Gastrocnemius medialis (tissue), 4 donors: ENCODE data around the gene SLCO3A1.

ENCODE experiments used
- POLR2A ChIP-seq, 2 donors: fragments of 450-650 bp; IDR thresholded peaks; one replicate each; pipeline ENCODE4 v1.6.1; 2017; ENCODE audit warnings: antibody characterized with exemption in 2 of 2, mild to moderate bottlenecking in 2 of 2, moderate library complexity in 2 of 2
- TF ChIP-seq, protein P1 (sequence below), 5 experiments: fragments of 450-650 bp in 3 of 5; fragments of 200-600 bp in 2 of 5; sonication (generic) in 2 of 5; IDR thresholded peaks in 4 of 5; conservative IDR thresholded peaks in 1 of 5; 1 replicate in 4 of 5; 2 replicates in 1 of 5; pipeline ENCODE4 v1.5.1; 2016 to 2019; ENCODE audit warnings: antibody characterized with exemption in 5 of 5, mild to moderate bottlenecking in 3 of 5, moderate library complexity in 3 of 5

DNA sequence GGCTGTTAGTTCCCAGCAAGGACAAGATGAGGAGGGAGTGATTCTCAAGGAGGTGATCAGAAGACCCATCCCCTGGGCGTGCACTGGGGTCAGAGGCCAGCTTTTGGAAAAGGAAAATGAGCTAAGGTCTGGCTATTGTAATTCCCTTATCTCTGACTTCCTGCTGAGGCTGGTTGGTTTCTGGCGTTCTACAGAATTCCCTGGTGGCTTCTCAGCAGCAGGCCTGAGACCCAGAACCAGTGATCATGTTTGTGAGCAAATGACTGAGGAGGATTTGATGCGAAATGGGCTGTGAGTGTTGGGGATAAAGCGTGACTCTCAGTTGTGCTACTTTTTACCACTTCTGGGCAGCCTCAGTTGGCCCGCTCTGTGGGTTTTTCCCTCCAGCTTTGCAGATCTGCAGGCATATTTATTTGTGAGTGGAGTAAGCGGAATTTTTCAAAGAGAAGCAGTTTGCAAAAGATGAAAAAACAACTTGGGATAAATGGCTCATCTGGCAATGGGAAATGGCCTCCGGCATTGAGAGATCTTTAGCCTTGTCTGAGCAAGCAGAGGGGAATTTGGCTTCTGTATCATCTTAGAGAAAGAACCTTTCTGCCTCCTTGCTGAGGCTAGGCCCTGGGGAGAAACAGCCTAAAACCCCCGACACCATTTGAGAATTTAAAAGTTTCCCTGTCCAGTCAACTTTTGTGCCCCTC is 102.7 kb downstream of the SLCO3A1 start:
- TF ChIP-seq, protein P1, sequence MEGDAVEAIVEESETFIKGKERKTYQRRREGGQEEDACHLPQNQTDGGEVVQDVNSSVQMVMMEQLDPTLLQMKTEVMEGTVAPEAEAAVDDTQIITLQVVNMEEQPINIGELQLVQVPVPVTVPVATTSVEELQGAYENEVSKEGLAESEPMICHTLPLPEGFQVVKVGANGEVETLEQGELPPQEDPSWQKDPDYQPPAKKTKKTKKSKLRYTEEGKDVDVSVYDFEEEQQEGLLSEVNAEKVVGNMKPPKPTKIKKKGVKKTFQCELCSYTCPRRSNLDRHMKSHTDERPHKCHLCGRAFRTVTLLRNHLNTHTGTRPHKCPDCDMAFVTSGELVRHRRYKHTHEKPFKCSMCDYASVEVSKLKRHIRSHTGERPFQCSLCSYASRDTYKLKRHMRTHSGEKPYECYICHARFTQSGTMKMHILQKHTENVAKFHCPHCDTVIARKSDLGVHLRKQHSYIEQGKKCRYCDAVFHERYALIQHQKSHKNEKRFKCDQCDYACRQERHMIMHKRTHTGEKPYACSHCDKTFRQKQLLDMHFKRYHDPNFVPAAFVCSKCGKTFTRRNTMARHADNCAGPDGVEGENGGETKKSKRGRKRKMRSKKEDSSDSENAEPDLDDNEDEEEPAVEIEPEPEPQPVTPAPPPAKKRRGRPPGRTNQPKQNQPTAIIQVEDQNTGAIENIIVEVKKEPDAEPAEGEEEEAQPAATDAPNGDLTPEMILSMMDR (IDR thresholded peaks at IDR 0.05 in 4 of 5, conservative IDR thresholded peaks at IDR 0.05 in 1 of 5), result no peak
- TF ChIP-seq POLR2A (IDR thresholded peaks at IDR 0.05), result no peak
